GM13977 (cell line): ENCODE results near the gene KCNF1.

Source experiments
- DNase-seq: peaks from one replicate; pipeline ENCODE4 v3.0.0; 2012; ENCODE audit warnings: low spot score
- in situ Hi-C: fragments of 300-500 bp; cut with MboI; formaldehyde crosslinking; loops from one replicate; pipeline ENCODE4 v1.12.0; 2022; ENCODE audit warnings: low sequenced_read_pairs, low pct_unique_long_range_greater_than_20kb, mixed read lengths, inconsistent platforms; ENCODE audit not compliant: unreplicated experiment
- TF ChIP-seq, protein P1 (sequence below): IDR thresholded peaks from 2 replicates; pipeline ENCODE4 v1.5.1; 2012; ENCODE audit warnings: mild to moderate bottlenecking, control low read depth; ENCODE audit not compliant: insufficient read depth; ENCODE audit errors: extremely low read depth, missing control alignments

The KCNF1 gene

DNA sequence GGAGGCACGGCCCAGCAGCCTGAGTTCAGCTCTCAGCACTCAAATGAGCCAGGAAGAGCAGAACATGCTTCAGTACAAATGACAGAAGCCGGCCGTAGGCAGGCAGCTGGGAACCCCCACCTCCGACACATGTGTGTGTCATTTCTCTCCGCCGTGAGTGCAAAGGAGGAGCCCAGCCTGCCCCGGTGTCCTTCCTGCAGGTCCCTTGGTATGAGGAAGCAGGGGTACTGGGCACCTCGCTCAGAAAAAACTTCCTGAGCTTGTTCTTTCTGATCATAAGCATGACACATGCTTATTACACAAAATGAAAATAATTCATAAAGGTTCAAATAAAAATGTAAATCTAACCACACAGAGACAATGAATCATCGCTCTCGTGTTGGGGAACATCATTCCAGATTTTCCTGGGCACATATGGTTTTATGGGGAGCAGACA is 35.3 kb downstream of the KCNF1 start:
- no peak for DNase-seq
- in situ Hi-C loops = no loop called here
- TF ChIP-seq, protein P1, sequence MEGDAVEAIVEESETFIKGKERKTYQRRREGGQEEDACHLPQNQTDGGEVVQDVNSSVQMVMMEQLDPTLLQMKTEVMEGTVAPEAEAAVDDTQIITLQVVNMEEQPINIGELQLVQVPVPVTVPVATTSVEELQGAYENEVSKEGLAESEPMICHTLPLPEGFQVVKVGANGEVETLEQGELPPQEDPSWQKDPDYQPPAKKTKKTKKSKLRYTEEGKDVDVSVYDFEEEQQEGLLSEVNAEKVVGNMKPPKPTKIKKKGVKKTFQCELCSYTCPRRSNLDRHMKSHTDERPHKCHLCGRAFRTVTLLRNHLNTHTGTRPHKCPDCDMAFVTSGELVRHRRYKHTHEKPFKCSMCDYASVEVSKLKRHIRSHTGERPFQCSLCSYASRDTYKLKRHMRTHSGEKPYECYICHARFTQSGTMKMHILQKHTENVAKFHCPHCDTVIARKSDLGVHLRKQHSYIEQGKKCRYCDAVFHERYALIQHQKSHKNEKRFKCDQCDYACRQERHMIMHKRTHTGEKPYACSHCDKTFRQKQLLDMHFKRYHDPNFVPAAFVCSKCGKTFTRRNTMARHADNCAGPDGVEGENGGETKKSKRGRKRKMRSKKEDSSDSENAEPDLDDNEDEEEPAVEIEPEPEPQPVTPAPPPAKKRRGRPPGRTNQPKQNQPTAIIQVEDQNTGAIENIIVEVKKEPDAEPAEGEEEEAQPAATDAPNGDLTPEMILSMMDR = no peak

DNA sequence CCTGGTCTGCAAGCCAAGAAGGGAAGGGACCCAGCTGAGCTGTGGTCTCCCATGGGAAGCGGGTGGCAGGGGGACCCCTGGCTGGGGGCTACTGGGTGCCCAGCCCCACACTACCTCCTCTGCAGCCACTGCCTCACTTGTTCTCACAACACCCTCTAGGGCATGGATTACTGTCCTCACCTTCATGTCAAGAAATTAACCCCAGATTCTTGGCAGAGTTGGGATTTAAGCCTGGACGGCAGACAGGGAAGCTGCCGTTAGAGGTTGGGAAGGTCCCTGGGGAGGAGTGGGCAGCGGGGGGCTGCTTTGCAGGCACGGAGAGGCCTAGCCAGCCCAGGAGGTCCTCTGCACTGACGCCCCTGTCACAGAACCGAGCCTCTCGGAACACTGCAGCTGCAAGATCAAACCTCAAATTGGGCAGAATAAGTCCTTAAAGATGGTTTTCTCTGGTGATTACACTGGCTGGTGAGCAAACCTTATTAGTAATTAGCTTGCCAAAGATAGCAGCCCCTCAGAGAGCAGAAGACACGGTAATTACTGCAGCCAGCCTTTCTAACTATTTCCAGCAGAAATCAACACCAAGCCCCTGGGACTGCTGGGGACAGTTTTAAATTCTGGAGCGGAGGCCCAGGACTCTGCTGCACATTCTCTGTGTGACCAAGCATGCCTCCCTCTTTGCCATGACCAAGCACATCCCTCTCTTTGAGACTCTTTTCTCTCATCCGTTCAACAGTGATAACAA is 35.9 kb downstream of the KCNF1 start:
- no peak for DNase-seq
- TF ChIP-seq, protein P1 = no peak
- in situ Hi-C loops = no loop called here

DNA sequence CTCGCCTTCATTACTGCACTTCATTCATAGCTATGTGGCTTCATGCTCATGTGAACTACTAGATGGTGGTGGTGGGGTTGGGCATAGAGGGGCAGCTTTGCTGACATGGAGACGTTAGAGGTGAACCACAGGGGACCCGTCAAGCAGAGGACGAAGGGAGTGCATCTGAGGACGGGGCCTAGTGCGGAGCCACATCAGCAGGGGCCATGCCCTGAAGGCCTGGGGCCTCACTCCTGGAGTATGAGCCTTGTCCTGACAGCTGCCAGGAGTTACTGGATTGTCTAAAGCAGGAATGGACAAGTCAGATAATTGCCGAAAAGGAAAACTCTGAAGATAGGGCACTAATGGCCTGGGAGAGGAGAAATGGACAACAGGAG is 36.4 kb downstream of the KCNF1 start:
- DNase-seq = no peak
- TF ChIP-seq, protein P1 = no peak
- in situ Hi-C loops = no loop called here

DNA sequence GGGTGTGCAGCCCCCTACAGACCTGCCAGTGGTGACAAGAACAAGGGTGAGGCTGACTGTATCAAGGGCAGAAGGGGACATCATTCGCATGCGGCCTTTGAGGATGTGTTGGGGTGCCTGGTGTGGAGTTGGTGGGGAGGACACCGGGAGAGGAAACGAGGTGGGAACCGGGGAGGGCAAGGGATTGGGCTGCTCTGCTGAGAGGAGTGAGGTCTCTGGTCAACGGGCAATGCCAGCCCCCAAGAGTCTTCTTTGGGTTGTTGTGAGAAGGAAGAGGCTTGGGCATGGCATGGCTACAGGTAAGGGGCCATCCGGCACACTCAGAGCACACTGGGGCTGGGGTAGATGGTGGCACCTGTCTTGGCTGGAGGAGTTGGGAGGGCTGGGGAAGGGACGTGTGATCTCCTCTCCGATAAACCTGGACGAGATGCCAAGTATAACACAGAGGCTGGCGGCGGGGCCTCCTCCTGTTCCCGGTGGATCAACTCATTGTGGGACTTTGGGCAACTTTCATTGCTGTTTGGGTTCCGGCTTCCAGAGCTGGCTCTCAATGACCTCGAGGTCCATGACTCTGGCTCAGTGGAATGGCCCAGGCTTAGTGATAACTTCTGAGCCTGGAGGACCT is 37.0 kb downstream of the KCNF1 start:
- in situ Hi-C loops = no loop called here
- no peak for DNase-seq
- TF ChIP-seq, protein P1 = no peak

DNA sequence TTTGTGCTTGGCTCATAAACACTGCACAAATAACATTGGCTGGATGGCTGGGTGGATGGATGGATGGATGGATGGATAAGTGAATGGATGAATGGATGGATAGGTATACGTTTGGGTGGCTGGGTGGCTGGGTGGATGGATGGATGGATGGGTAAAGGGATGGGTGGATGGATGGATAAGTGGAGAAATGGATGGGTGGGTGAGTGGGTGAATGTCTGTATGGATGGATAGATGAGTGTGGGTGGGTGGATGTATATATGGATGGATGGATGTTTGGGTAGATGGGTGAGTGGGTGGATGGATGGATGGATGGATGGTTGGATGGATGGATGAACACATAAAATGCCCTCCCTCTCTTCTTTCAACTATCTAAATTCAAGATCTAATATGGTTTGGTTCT is 38.1 kb downstream of the KCNF1 start:
- TF ChIP-seq, protein P1 = no peak
- in situ Hi-C loops = no loop called here
- DNase-seq = no peak

DNA sequence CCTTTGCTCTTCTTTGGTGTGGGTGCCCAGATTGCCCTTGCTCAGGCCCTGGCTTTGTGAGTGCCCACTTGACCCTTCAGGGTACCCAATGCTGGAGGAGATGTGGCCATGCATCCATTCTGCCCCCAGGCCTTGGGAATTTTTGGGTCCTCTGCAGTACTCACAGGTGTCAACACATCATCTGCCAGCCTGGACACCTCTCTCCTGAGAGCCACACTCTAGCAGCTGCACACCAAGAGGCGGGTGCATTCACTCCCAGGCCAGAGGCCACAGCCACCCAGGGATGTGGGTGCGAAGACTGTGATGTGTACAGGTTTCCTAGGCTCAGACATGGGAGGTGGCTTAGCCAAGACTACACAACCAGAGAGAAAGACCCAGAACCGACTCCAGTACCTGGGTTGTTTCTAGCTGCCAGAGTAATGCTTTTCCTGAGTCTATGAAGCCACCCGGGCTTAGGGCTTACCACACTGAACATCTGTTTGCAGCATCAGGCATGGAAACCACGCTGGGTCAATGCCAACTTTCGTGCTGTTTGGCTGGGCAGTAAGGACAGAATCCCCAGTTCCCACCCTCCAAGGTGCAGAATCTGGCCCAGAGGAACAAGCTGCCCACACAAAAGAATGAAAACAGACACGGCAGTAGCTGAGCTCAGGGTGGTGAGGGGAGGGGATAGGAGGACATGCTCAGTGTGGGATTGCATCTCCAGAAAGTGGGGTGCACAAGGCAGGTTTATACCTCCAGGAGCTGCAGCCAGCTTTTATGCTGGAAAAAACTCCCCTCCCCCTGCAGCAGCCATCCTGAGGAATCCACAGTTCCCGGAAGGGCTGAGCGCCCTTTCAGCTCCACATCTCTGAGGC is 40.1 kb downstream of the KCNF1 start:
- in situ Hi-C loops = no loop called here
- TF ChIP-seq, protein P1 = no peak
- no peak for DNase-seq
